HUES48 (cell line): ENCODE measurements around the gene FIBP.

ENCODE experiments used
- H3K27ac ChIP-seq: one replicate; pipeline ENCODE4 v1.7.0; 2013; ENCODE audit warnings: low read depth, low read length, inconsistent platforms
- H3K27me3 ChIP-seq: 2 replicates; pipeline ENCODE4 v1.6.1; 2013; ENCODE audit warnings: mild to moderate bottlenecking, low read length; ENCODE audit not compliant: control insufficient read depth, insufficient read depth
- H3K36me3 ChIP-seq: 2 replicates; pipeline ENCODE4 v1.6.1; 2013; ENCODE audit warnings: low read length; ENCODE audit not compliant: control insufficient read depth, insufficient read depth
- H3K4me1 ChIP-seq: 2 replicates; pipeline ENCODE4 v1.6.1; 2013; ENCODE audit warnings: mild to moderate bottlenecking, low read length; ENCODE audit not compliant: control insufficient read depth, insufficient read depth
- H3K4me3 ChIP-seq: 2 replicates; pipeline ENCODE4 v1.5.1; 2013; ENCODE audit warnings: mild to moderate bottlenecking, low read depth, low read length
- H3K9ac ChIP-seq: 2 replicates; pipeline ENCODE4 v1.6.1; 2013; ENCODE audit warnings: mild to moderate bottlenecking, low read depth, low read length, moderate library complexity
- H3K9me3 ChIP-seq: 2 replicates; pipeline ENCODE4 v1.6.1; 2013; ENCODE audit warnings: low read length; ENCODE audit not compliant: control insufficient read depth, insufficient read depth

Gene FIBP

DNA sequence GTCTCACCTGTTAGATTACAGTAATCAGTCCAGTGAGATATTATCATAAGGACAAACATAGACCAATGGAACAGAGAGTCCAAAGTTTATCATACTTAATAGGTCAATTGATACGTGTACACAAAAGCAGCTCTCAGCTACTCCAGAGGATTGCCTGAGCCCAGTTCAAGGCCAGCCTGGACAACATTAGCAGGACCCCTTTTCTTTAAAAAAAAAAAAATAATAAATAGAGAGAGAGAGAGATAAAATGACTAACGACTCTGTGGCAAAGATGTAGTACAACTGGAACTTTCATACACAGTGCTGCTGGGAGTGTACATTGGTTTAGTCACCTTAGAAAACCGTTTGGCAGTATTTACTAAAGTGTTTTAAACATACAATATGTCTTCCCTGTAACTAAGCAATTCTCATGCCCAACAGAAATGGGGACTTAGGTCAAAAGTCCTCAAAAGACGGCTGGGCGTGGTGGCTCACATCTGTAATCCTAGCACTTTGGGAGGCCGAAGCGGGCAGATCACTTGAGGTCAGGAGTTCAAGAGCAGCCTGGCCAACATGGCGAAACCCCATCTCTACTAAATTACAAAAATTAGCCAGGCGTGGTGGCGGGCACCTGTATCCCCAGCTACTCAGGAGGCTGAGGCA, 43.9 kb downstream of the FIBP start:
- Histone ChIP-seq H3K4me1 (no peaks in the 10 kb centered on the region), H3K9me3 (no peaks in the 10 kb centered on the region), H3K4me3 (no peak overlapping the region), H3K9ac (no peak overlapping the region), H3K27me3 (no peaks in the 10 kb centered on the region), H3K36me3 (no peaks in the 10 kb centered on the region), H3K27ac (no peak overlapping the region)

DNA sequence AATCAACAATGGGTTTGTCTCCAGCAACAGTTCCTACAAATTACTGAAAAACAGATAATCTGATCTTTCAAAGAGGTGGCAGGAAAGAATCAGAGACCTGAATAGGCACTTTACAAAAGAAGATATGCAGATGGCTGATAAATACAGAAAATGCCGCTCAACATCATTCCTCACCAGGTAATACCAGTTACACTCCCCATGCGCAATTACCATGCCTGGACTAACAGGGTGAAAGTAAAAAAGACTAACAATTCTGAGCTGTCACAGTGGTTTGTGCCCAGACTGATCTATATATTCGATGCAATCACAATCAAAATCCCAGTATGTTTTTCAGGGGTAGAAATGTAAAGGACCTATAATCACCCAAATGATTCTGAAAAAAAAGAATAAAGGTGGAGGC, 44.5 kb downstream of the FIBP start:
- no peaks in the 10 kb centered on the region for H3K36me3 ChIP-seq
- no peak overlapping the region for H3K4me3 ChIP-seq
- H3K27me3 ChIP-seq: no peaks in the 10 kb centered on the region
- H3K27ac ChIP-seq: no peak overlapping the region
- H3K9ac ChIP-seq: no peak overlapping the region
- no peaks in the 10 kb centered on the region for H3K9me3 ChIP-seq
- H3K4me1 ChIP-seq: no peaks in the 10 kb centered on the region

- Histone ChIP-seq H3K36me3 (no peaks in the 10 kb centered on the region), H3K4me1 (no peaks in the 10 kb centered on the region), H3K27ac (no peak overlapping the region), H3K4me3 (no peak overlapping the region), H3K27me3 (no peaks in the 10 kb centered on the region), H3K9me3 (no peaks in the 10 kb centered on the region), H3K9ac (no peak overlapping the region)
Measured at GRCh38 chr11:65842144-65842543, 46.1 kb downstream of the FIBP start.

DNA sequence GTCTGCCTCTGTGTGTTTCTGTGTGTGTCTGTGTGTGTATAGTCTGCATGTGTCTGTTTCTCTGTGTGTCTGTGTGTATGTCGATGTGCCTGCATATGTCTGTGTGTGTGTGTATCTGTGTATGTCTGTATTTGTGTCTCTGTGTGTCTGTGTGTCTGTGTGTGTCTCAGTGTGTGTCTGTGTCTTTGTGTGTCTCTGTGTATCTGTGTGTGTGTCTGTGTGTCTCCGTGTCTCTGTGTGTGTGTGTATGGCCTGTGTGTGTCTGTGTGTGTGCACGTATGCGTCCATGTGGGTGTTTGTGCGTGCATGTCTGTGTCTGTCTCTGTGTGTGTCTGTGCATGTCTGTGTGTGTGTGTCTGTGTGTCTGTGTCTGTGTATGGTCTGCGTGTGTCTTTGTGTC, 54.1 kb downstream of the FIBP start:
- peak overlapping the region; percentile 67 for H3K4me3 ChIP-seq
- no peak overlapping the region for H3K27ac ChIP-seq
- 0 out of 2 replicates have a peak overlapping the region, but pooled peaks have one; percentile 79 for H3K9ac ChIP-seq
- H3K9me3 ChIP-seq: no peaks in the 10 kb centered on the region
- no peaks in the 10 kb centered on the region for H3K36me3 ChIP-seq
- peaks cover 18% of the 10 kb centered on the region for H3K27me3 ChIP-seq
- peaks cover 6% of the 10 kb centered on the region for H3K4me1 ChIP-seq
